Subcutaneous abdominal adipose tissue (tissue), 5 donors: ENCODE measurements around the gene IRX2.

Experiments
- H3K27ac ChIP-seq: one replicate; pipeline ENCODE4 v1.7.0; 2013; ENCODE audit warnings: low read depth, mild to moderate bottlenecking, inconsistent platforms, low read length, moderate library complexity
- H3K27me3 ChIP-seq, 5 donors: one replicate each; pipeline ENCODE4 v1.7.0; 2013; ENCODE audit warnings: low read length in 5 of 5, inconsistent platforms in 1 of 5; ENCODE audit not compliant: control insufficient read depth in 5 of 5, insufficient read depth in 4 of 5
- H3K36me3 ChIP-seq, 5 donors: one replicate each; pipeline ENCODE4 v1.7.0; 2013; ENCODE audit warnings: low read length in 5 of 5; ENCODE audit not compliant: control insufficient read depth in 5 of 5, insufficient read depth in 5 of 5
- H3K4me1 ChIP-seq, 5 donors: one replicate each; pipeline ENCODE4 v1.7.0; 2013; ENCODE audit warnings: low read length in 5 of 5, mild to moderate bottlenecking in 3 of 5, moderate library complexity in 1 of 5; ENCODE audit not compliant: control insufficient read depth in 5 of 5, insufficient read depth in 5 of 5
- H3K4me3 ChIP-seq, 5 donors: one replicate each; pipeline ENCODE4 v1.7.0; 2013; ENCODE audit warnings: low read length in 5 of 5, low read depth in 1 of 5
- H3K9ac ChIP-seq, 5 donors: one replicate each; pipeline ENCODE4 v1.7.0; 2013; ENCODE audit warnings: low read length in 5 of 5, mild to moderate bottlenecking in 4 of 5, moderate library complexity in 3 of 5
- H3K9me3 ChIP-seq, 5 donors: one replicate each; pipeline ENCODE4 v1.7.0; 2013; ENCODE audit warnings: low read length in 5 of 5; ENCODE audit not compliant: control insufficient read depth in 5 of 5
- donor health status: healthy.
- donor health status: healthy.
- donor health status: healthy.
- donor health status: healthy.
- donor health status: healthy.

The IRX2 gene

GRCh38 chr5:2757563-2758351 lies 6.3 kb upstream of the IRX2 start:
- Histone ChIP-seq H3K4me3 (no peak overlapping the region), H3K4me1 (peaks cover 0 to 42% (median 34%) of the 10 kb centered on the region in 5 donors), H3K36me3 (no peaks in the 10 kb centered on the region), H3K27ac (no peak overlapping the region), H3K9me3 (no peaks in the 10 kb centered on the region), H3K27me3 (peaks cover 0 to 31% (median 18%) of the 10 kb centered on the region in 5 donors), H3K9ac (no peak overlapping the region)

- no peaks in the 10 kb centered on the region for H3K9me3 ChIP-seq
- peak overlapping the region; percentile 59 to 76 (median 70) for H3K4me3 ChIP-seq
- peaks cover 0 to 49% (median 40%) of the 10 kb centered on the region in 5 donors for H3K4me1 ChIP-seq
- H3K36me3 ChIP-seq, result no peaks in the 10 kb centered on the region
- no peak overlapping the region for H3K9ac ChIP-seq
- peaks cover 0 to 32% (median 18%) of the 10 kb centered on the region in 5 donors for H3K27me3 ChIP-seq
- H3K27ac ChIP-seq, result peak overlapping the region; percentile 23
Measured at GRCh38 chr5:2756211-2757152, 5.0 kb upstream of the IRX2 start.

- Histone ChIP-seq H3K36me3 (no peaks in the 10 kb centered on the region), H3K27ac (peak overlapping the region; percentile 23), H3K9me3 (no peaks in the 10 kb centered on the region), H3K4me1 (peaks cover 0 to 49% (median 40%) of the 10 kb centered on the region in 5 donors), H3K4me3 (peak overlapping the region; percentile 59 to 76 (median 70)), H3K27me3 (peaks cover 0 to 32% (median 18%) of the 10 kb centered on the region in 5 donors), H3K9ac (peak overlapping the region in 2 of 5 donors; percentile 32 to 47)
Measured at GRCh38 chr5:2755681-2756171, 4.2 kb upstream of the IRX2 start.

GRCh38 chr5:2755076-2755680 lies 3.7 kb upstream of the IRX2 start:
- Histone ChIP-seq H3K27me3 (peaks cover 0 to 37% (median 21%) of the 10 kb centered on the region in 5 donors), H3K4me3 (peak overlapping the region; percentile 31 to 75 (median 64))

GRCh38 chr5:2754581-2755075 lies 3.2 kb upstream of the IRX2 start:
- peaks cover 0 to 37% (median 25%) of the 10 kb centered on the region in 5 donors for H3K27me3 ChIP-seq
- peak overlapping the region; percentile 53 to 75 (median 59) for H3K4me3 ChIP-seq
- H3K9ac ChIP-seq, result peak overlapping the region in 3 of 5 donors; percentile 1 to 62 (median 46)
- no peaks in the 10 kb centered on the region for H3K36me3 ChIP-seq
- H3K4me1 ChIP-seq, result peaks cover 0 to 60% (median 50%) of the 10 kb centered on the region in 5 donors
- no peaks in the 10 kb centered on the region for H3K9me3 ChIP-seq
- H3K27ac ChIP-seq, result no peak overlapping the region

More at GRCh38 chr5:2755076-2755680, 3.7 kb upstream of the IRX2 start:
- Histone ChIP-seq H3K9me3 (no peaks in the 10 kb centered on the region), H3K9ac (peak overlapping the region in 2 of 5 donors; percentile 32 to 62), H3K27ac (no peak overlapping the region), H3K4me1 (peaks cover 0 to 54% (median 45%) of the 10 kb centered on the region in 5 donors), H3K36me3 (no peaks in the 10 kb centered on the region)

- Histone ChIP-seq H3K9me3 (no peaks in the 10 kb centered on the region), H3K4me1 (peaks cover 0 to 65% (median 52%) of the 10 kb centered on the region in 5 donors), H3K9ac (no peak overlapping the region), H3K27me3 (peaks cover 0 to 39% (median 23%) of the 10 kb centered on the region in 5 donors), H3K4me3 (no peak overlapping the region), H3K27ac (no peak overlapping the region), H3K36me3 (no peaks in the 10 kb centered on the region)
Measured at GRCh38 chr5:2753452-2754420, 2.3 kb upstream of the IRX2 start.

GRCh38 chr5:2752821-2753439 lies 1.5 kb upstream of the IRX2 start:
- peak overlapping the region in 3 of 5 donors; percentile 45 to 63 (median 52) for H3K9ac ChIP-seq
- H3K4me3 ChIP-seq, result peak overlapping the region in 4 of 5 donors; percentile 59 to 74 (median 66)
- peaks cover 0 to 65% (median 52%) of the 10 kb centered on the region in 5 donors for H3K4me1 ChIP-seq
- H3K27me3 ChIP-seq, result peaks cover 0 to 36% (median 20%) of the 10 kb centered on the region in 5 donors
- peak overlapping the region; percentile 30 for H3K27ac ChIP-seq
- no peaks in the 10 kb centered on the region for H3K36me3 ChIP-seq
- H3K9me3 ChIP-seq, result no peaks in the 10 kb centered on the region

GRCh38 chr5:2752059-2752820 lies 763 bp upstream of the IRX2 start:
- H3K4me1 ChIP-seq, result peaks cover 0 to 68% (median 54%) of the 10 kb centered on the region in 5 donors
- H3K27ac ChIP-seq, result peak overlapping the region; percentile 30
- H3K9ac ChIP-seq, result peak overlapping the region in 3 of 5 donors; percentile 45 to 64 (median 63)
- peak overlapping the region in 4 of 5 donors; percentile 59 to 74 (median 66) for H3K4me3 ChIP-seq
- peaks cover 0 to 35% (median 19%) of the 10 kb centered on the region in 5 donors for H3K27me3 ChIP-seq
- no peaks in the 10 kb centered on the region for H3K9me3 ChIP-seq
- peaks cover 0 to 4% (median 0%) of the 10 kb centered on the region in 5 donors for H3K36me3 ChIP-seq
